GM19397 (cell line): ENCODE data around the gene RASD2.

ENCODE experiments used
- ATAC-seq: cut with Tn5 transposase; IDR thresholded peaks from one replicate; pipeline ENCODE4 v1.9.1; 2021; ENCODE audit warnings: mild to moderate bottlenecking, moderate library complexity; ENCODE audit not compliant: unreplicated experiment

Gene RASD2

DNA sequence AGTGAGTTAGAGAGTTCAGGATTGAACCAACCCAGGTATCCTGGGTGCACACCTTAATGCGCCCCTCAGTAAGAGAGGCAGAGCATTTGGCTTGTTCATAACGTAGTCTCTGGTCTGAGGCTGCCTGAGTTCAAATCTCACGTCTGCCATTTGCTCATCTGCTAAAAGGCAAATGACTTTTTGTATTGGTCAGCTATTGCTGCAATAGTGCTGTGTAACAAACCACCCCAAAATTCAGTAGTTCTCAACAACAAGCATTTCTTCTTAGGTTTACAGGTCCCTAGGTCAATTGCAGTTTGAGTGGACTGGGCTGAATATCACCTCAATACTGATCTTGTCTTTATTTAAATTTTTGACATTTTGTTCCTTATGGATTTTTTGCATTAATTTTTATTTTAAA is 18.1 kb downstream of the RASD2 start:
- ATAC-seq, result no peak

DNA sequence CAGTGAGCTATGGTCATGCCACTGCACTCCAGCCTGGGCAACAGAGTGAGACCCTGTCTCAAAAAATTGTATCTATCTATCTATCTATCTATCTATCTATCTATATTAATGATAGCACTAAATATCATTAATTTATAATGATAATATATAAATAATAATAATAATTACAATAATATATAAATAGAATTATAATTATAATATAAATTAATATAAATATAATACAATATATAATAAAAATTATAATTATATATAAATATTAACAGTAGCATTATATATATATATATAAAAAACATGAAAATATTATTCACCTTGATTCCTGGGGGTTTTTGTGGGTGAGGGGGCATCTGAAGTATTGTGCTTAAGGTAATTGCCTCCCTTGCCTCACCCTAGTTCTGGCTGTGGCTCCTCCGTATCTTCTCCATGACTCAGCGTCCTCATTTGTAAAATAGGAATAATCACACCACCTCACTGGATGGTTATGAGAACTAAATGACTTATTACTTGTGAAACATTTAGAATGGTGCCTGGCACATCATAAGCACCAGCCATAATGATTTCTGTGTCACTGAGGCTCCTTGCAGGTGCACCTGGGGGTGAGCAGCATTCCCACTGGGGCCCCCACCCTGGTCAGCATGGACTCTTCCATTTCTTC is 18.8 kb downstream of the RASD2 start:
- ATAC-seq, result no peak

DNA sequence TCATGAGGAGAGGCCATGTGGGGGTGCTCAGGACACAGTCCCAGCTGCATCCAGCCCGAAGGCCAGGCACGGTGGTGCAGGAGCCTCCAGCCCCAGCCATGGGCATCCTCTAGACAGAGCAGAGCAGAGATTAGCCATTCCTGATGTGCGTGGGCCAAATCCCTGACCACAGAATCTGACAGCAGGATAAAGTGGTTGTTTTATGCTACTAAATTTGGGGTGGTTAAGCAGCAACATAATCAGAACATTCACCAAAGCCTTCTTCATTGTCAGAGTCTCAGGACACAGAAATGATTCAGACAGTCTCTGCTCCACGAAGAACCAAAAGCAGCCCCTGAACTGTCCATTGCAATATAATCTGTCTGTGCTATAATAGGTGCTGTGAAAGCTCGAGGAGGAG is 19.7 kb downstream of the RASD2 start:
- no peak for ATAC-seq

DNA sequence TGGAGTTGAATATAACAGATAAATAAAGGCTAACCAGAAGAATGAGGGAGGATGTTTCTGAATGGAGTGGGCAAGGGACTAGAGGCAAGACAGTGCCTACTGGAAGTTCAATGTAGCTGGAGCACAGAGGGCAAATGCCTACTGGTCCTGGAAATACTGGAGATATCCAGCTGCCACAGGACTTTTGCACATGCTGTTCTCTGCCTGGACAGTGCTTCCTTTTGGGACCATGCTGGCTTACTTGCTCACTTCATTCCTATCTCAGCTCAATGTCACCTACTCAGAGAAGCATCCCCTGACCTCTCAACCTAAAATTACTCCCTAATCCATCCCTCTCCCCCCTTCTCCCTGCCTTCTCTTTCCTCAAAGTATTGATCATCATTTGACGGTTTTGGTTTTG is 20.2 kb downstream of the RASD2 start:
- ATAC-seq, result no peak

DNA sequence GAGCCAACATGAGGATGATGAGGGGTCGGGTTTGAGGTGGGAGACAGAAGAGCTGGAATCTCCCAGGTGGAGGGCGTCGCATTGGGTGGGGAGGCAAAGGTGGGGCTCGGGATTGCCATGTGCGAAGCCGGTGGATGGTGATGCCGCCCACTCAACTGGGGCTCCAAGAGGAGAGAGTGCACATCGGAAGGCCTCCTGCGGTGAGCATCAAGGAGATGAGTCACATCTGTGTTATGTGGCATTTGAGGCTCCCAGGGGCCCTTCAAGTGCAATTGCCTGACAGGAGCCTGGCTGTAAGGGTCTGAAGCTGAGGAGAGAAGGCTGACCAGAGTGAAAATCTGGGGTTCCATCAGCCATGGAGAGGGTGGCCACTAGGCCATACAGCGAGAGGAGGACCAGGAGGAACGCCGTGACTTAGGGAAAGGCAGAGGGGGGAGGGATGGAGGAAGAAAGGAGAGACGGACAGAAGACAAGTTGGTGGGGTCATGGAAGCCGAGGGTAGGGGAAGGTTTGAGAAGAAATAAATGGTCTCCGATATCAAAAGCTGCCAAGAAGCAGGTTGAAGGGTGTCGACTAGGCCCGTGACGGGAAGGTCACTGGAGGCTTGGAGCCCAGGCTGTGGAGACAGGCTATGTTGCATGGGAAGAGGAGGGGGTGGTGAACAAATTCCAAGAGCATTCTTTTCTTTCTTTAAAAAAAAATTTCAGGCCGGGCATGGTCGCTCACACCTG is 21.3 kb downstream of the RASD2 start:
- no peak for ATAC-seq

DNA sequence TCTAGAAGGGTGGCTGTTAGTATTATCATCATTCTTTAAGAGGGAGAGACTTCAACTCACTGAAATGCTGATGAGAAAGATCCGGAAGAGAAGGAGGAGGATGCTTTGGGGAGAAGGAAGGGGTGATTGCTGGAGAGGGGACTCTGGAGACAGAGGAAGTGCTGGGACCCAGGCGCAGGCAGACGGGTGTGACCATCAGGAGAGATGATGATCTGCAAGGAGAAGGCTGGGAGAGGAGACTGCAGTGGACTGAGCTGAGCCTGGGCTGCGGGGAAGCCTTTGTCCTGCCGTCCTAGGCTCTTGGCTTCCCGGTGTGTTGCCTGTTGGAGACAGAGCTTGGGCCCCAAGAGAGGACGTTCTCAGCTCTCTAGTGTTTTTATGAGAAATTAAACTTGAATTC is 22.6 kb downstream of the RASD2 start:
- no peak for ATAC-seq

DNA sequence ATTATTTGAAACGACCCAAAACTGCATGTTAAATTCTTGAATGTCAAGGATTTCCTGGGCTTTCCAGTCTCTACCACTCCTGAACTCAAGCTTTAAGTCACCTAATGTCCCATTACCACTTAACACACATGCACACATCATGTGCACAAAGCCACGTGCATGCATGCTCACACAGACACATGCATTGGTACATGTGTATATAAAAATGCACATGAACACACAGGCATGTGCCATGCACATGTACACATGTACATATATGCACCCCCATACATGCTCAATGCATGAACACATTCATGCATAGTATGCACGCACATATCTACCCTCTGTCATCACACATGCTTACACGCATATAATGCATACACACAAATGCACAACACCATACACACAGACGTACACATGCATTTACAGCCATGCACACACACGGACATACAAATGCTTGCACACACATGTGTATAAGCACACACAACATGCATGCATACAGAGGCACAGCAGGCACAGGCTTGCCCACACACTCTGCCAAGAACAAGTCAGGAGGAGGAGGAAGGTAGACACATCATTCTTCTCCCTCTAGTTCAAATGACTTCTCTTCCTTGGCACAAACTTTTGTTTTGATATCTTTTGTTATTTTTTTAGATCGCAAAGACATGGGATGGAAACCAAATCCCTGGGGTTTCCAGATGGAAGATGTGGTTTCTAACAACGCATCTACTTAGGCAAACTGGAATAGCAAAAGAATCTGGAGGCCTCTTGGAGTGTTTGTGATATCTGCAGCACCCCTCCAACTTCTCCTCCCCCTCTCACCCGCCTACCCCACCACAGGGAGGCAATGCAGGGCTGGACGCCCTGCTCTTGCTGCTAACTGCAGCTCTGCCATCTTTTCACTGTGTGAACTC is 24.6 kb downstream of the RASD2 start:
- no peak for ATAC-seq

DNA sequence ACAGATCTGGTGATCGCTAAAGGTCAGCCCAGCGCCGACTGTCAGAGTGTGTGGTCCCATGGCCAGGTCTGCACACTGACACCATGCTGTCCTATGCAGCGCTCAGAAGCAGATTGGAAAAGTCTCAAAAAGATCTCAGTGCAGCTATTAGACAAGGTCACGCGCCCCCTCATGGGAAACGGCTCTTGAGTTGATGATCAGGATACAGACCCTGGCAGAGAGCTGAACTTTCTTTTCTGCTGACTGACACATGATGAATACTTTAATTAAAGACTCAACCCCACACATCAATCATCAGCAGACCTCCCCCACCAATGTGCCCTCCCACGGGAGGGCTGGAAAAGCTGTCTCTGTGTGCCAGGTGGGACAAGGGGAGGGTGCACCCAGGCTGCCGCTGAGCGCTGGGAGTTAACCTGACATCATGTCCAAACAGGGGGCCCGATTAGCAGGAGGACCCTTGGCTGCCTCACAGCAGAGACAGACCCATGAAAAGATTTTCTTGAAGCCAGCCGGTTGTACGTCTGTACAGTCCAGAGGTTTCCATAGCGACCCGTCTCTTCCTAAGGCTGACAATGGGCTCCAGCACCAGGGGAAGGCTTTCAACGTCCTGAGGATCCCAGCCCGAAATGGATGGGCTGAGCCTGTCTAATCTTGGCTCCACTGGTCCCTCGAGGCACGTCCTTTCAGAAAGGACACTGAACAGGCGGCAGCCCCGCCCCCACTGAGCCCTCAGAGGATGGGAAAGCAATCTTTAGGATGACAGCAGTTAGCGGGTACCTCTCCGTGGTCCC is 26.9 kb downstream of the RASD2 start:
- no peak for ATAC-seq

DNA sequence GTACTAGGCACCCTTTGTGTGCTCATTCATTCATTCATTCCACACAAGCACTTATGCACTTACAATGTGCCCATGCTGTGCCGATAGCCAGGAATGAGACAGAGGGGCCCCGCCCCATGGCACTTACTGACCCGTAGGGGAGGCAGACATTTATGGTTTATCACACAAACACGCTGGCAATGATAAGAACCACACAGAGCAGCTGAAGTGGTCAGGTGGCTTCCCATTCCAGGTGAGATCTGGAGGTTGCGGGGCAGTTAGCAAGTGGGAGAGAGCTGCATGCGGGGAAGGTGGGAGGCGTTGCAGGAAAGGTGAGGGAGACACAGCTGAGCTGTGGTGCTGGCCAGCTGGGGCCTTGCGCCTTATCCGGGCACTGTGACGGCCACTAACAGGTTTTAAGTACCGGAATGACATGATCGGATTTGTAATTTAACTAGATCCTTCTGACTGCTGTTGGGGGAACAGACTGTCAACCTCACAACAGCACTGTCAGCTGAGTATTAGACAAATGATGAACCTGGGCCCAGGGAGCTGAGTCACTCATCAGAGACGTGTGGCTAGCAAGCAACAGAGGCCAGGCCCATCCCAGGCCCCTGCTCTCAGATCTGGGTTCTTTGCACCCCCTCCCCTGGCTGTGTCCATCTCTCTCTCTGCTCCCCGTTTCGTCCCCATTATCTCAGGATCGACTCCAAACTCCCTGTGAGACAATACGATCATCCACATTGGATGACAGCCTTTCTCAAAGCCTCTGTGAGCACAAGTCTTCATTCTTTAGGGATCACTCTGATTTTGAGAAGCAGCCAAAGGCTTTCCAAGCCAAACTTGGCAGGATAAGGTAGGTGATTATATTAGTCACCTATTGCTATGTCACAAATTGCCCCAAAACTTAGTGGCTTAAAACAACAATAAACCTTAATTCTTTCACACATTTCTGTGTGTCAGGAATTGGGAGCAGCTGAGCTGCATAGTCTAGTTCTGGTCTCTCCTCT is 28.4 kb downstream of the RASD2 start:
- ATAC-seq, result no peak

DNA sequence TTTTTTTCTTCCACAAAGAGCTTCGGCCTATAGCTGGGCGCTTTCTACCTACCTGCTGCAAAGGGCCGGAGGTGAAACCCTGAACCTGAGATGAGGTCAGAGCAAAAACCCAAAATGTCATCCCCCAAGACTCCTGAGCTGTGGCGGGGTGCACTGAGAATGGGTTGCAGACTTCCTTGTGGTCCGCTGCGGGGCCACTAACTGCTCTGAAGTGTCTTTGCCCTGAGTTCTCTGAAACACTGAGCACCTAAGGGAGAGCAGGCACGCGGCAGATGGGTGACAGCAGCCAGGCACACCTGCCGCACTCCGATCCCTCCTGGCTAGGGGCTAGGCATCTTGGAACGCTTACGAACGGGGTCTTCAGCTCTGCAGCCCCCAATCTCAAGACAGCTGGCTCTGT is 29.3 kb downstream of the RASD2 start:
- ATAC-seq, result no peak

DNA sequence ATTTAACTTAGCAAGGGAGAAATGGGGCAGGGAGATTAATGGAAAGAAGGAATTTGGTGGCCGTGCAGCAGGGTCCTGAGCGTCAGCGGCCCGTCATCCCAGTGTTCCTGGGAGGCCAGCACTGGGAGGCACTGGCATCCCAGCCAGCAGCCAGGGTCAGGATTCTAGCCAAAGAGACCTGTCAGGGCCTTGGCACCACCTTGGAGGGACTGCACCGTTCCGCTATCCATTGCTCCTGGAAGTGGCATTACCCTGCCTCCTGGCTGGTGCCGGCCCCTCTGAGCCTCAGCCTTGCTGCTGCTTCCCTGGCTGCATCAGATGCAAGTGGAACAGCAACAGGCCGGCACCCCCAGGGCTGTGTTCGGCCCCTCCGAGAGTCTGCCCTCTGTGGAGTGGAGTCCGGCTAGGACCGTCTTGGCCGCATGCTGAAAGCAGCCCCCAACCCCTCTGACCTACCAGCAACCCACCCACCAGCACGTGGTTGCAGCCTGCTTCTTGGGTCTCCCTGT is 30.1 kb downstream of the RASD2 start:
- no peak for ATAC-seq

DNA sequence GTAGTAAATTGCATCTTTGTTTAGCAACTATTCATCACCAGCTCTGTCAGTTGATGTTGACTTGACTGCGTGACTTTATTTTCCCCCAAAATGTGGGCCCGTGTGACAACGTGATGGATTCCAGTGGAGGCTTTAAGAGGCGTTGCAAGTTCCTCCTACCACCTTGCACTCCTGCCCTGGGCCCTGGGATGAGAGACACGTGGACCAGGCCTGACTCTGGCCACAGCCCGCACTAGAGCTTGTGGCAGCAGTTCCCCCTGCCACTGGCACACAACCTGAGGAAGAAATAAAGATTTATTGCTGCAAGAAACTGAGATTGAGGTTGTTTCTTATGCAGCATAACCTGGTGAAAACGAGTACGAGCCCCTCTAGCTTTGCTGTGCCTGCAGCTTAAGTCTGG is 31.9 kb downstream of the RASD2 start:
- ATAC-seq, result no peak

DNA sequence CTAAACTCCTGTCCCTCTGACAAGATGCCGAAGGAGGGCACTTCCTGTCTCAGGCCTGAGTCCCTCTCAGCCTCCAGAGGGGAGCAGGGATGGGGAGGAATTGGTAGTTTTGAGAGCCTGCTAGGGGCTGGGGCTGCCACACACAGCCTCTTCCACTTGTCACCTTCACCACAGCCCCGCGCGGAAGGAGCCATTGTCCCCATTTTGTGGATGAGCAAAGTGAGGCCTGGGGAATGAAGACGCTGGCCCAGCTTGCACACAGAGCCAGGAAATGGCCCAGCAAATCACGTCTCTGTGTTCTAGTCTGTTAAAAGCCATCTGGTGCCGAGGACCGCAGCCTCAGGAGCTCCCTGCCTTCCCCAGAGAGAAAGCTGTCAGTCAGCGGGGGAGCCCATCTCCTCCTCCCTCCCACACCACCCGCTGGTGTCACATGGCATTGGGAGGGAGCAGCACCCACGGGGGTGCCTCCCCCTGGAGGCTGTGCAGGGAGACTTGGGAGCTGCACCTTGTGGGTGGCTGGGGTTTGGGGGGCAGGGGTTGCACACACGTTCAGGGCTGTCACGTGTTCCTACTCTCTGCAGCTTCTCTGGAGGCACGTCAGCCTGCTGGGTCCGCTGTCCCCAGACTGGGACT is 34.6 kb downstream of the RASD2 start:
- ATAC-seq, result no peak

DNA sequence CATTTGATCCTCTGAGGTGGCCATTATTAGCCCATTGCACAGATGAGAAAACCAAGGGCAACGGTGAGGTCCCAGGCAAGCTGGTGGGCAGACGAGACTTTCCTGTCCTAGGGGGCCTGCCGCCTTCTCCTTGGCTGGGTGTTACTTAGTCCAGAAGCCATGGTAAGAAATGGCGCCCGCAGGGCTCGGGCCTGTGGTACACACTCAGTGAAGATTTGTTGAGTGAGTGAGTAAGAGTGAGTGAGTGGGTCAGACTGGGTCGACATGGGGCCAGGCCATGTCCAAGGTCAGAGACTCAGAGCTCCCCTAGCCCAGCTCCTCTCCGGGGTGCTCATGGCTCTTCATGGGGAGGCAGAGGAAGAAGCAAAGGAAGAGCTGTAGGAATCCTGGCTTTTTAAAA is 36.0 kb downstream of the RASD2 start:
- ATAC-seq, result no peak

DNA sequence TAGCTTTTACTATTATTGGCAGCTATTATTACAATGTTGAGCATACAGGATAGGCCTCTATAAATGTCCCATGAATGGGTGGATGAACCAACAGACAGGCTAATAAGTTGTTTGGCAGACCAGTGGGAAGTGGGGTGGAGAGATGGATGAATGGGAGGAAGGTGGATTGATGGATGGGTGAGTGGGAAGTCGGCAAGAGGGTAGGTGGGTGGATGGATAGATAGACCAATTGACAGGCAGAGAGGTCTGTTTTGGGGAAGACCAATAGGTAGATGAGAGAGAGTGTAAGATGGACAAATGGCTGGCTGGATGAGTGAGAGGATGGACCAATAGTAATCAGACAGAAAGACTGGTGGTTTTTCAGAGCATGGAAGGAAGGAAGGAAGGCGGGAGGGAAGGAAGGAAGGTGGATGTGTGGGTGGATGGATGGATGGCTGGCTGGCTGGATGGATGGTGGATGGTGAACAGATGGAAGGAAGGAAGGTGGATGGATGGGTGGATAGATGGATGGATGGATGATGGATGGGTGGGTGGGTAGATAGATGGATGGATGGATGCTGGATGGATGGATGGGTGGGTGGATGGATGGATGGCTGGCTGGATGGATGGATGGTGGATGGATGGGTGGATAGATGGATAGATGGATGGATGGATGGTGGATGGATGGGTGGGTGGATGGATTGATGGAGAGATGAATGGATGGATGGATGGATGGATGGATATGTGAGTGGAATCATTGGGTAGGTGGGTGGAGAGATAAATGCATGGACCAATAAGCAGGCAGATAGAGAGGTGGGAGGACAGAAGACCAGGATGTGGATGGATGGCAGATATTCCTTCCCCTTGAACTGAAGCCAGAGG is 37.4 kb downstream of the RASD2 start:
- no peak for ATAC-seq

DNA sequence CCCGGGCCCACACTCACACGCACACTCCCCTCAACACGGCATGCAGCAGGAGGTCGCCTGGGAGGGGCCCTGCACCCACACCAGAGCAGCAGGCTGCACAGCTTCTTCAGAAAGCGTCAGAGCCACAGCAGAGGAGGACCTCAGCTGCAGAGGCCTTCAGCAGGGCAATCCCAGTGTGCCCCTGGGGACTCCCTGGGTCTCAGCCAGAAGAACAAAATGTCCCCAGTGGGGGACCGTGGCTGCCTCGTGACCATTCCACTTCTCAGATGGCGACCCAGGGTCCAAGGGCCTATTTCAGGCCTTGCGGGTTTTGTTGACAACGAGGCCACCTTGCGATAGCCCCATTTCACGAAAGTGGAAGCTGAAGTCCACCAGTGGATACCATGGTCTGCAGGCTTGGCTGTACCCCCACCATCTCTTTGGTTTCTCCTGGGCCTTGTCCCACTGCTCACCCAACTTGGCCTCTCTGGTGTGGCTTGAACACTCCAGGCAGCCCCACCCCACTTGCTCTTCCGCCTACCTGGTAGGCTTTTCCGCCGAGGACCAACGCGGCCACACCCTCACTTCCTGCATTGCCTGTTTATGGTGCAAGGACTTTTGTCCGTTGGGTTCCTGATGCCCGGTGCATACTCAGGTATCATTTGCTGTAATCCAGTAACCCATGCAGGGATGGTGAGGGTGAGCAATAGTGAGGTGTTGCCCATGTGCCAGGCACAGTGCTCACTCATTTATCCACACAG is 38.4 kb downstream of the RASD2 start:
- no peak for ATAC-seq

DNA sequence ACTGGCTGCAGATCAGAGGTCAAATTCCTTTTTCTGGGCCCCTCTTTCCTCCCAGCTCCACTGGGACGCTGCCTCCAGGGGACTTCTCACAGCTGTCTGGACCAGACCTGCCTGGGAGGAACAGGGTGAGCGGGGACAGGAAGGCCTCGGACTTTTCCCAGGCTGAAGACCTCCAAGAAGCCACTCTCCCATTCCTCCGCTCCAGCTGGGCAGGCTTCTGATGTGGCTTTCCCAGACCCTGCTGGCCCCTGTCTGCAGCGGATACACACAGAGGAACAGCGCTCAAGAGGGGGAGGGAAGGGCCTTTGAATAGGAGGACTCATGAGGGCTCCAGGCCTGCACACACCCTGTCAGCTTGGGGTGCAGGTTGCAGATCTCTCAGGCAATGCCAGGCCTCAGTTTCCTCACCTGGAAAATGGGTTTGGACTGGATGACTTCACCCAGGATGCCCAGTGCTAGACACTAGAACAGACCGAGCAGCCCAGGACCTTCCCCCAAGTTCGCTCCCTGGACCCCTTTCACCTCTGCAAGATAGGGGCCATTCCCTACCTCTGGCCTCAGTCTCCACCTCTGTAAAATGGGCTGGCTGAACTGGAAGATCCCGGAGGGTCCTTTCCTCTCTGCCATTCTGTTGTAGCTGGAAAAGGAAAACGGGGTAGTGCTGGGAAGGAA is 39.9 kb downstream of the RASD2 start:
- ATAC-seq, result no peak
